Measurements from ENCODE around the gene HMCN2.
"Not testable (repeated sequence)": the region's sequence is repeated elsewhere in the genome, so short reads cannot be mapped to it uniquely, and the experiment has no call there.

Gene HMCN2

GRCh38 chr9:130244548-130245165 is 20.9 kb upstream of the HMCN2 start:
- TF ChIP-seq CTCF (IDR thresholded peaks at IDR 0.05; ENCODE audit: low read length, missing control alignments) = no peak
- DNase-seq (ENCODE audit: low read depth) = no peak
- H3K4me3 ChIP-seq (replicated peaks; ENCODE audit: low read depth, low read length) = no peak overlapping the region

GRCh38 chr9:130245474-130245873 is 20.1 kb upstream of the HMCN2 start:
- DNase-seq (ENCODE audit: low read depth) = no peak
- no peak for TF ChIP-seq CTCF (IDR thresholded peaks at IDR 0.05; ENCODE audit: low read length, missing control alignments)
- H3K4me3 ChIP-seq (replicated peaks; ENCODE audit: low read depth, low read length) = no peak overlapping the region

GRCh38 chr9:130246126-130246525 is 19.4 kb upstream of the HMCN2 start:
- H3K4me3 ChIP-seq (replicated peaks; ENCODE audit: low read depth, low read length) = no peak overlapping the region
- DNase-seq (ENCODE audit: low read depth) = no peak
- TF ChIP-seq CTCF (IDR thresholded peaks at IDR 0.05; ENCODE audit: low read length, missing control alignments) = no peak

- DNase-seq (ENCODE audit: low read depth) = no peak
- no peak overlapping the region for H3K4me3 ChIP-seq (replicated peaks; ENCODE audit: low read depth, low read length)
- no peak for TF ChIP-seq CTCF (IDR thresholded peaks at IDR 0.05; ENCODE audit: low read length, missing control alignments)
Measured at GRCh38 chr9:130254747-130255630, 10.6 kb upstream of the HMCN2 start.

- DNase-seq (ENCODE audit: low read depth) = no peak
- H3K4me3 ChIP-seq (replicated peaks; ENCODE audit: low read depth, low read length) = no peak overlapping the region
- no peak for TF ChIP-seq CTCF (IDR thresholded peaks at IDR 0.05; ENCODE audit: low read length, missing control alignments)
Measured at GRCh38 chr9:130255631-130256134, 9.9 kb upstream of the HMCN2 start.

- no peak for DNase-seq (ENCODE audit: low read depth)
- TF ChIP-seq CTCF (IDR thresholded peaks at IDR 0.05; ENCODE audit: low read length, missing control alignments) = no peak
- H3K4me3 ChIP-seq (replicated peaks; ENCODE audit: low read depth, low read length) = no peak overlapping the region
Measured at GRCh38 chr9:130256644-130257043, 8.9 kb upstream of the HMCN2 start.

- not testable (repeated sequence) for DNase-seq (ENCODE audit: low read depth); H3K4me3 ChIP-seq (replicated peaks; ENCODE audit: low read depth, low read length)
Measured at GRCh38 chr9:130258137-130258536, 7.4 kb upstream of the HMCN2 start.

All from fibroblast of pulmonary artery (primary cell).